ENCODE results near the gene MAU2.

DNA sequence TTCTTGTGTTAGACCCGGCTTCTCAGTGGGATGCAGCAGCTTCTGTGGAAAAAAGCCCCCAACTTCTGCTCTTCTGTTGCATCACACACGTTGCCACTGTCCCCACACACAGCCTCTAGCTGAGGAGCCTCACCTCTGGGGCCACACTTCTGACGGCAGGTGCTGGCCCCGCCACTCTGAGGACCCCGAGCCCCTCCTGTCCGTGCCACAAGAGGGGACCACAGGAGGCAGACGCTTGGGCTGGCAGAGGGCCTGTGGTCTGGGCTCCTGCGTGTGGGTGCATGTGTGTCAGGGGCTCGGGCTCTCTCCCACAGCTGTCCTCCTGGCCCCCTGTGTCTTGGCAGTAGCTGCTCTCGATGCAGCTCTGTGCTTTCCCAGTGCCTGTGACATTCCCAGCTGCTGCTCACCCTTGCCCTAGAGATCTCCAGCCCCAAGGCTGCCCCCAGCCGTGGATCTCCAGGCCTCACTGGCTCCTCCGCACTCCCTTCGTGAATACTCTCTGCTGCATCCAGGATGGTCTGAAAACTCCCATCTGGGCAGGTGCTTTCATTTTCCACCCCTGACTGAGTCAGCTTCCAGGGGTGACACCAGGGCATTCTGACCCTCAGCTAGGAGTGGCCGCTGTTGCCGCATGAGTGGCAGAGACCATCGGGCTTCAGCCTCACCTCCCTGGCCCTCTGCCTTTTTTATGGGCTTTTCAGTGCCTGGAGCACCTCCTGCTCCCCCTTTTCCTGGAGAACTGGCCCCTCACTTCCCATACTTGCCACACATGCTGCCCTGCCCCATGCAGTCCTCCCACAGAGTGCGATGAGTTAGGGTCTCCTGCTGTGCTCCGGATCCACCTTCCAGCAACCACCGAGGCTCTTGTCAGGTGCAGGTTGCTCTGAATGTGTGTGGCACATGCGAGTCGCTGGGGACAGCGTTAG, 13.7 kb downstream of the MAU2 start:
- TF ChIP-seq POLR2AphosphoS5 (IDR thresholded peaks at IDR 0.05; ENCODE audit: low read depth) (no peak), EZH2phosphoT487 (IDR thresholded peaks at IDR 0.05; ENCODE audit: unreplicated experiment) (no peak)
- TF ChIP-seq, protein P1, sequence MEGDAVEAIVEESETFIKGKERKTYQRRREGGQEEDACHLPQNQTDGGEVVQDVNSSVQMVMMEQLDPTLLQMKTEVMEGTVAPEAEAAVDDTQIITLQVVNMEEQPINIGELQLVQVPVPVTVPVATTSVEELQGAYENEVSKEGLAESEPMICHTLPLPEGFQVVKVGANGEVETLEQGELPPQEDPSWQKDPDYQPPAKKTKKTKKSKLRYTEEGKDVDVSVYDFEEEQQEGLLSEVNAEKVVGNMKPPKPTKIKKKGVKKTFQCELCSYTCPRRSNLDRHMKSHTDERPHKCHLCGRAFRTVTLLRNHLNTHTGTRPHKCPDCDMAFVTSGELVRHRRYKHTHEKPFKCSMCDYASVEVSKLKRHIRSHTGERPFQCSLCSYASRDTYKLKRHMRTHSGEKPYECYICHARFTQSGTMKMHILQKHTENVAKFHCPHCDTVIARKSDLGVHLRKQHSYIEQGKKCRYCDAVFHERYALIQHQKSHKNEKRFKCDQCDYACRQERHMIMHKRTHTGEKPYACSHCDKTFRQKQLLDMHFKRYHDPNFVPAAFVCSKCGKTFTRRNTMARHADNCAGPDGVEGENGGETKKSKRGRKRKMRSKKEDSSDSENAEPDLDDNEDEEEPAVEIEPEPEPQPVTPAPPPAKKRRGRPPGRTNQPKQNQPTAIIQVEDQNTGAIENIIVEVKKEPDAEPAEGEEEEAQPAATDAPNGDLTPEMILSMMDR (conservative IDR thresholded peaks at IDR 0.05; ENCODE audit: low read depth in 2 of 2), result no peak
